Lower leg skin (tissue), 3 donors: ENCODE results near the gene CCR7.

Experiments
- CTCF ChIP-seq, 3 donors: fragments of 450-650 bp; IDR thresholded peaks; one replicate each; pipeline ENCODE4 v1.5.1; 2016; ENCODE audit warnings: antibody characterized with exemption in 3 of 3, mild to moderate bottlenecking in 3 of 3, moderate library complexity in 2 of 3
- POLR2A ChIP-seq, 2 donors: fragments of 450-650 bp; IDR thresholded peaks; one replicate each; pipeline ENCODE4 v1.6.1; 2016 to 2017; ENCODE audit warnings: antibody characterized with exemption in 2 of 2, mild to moderate bottlenecking in 1 of 2, moderate library complexity in 1 of 2

DNA sequence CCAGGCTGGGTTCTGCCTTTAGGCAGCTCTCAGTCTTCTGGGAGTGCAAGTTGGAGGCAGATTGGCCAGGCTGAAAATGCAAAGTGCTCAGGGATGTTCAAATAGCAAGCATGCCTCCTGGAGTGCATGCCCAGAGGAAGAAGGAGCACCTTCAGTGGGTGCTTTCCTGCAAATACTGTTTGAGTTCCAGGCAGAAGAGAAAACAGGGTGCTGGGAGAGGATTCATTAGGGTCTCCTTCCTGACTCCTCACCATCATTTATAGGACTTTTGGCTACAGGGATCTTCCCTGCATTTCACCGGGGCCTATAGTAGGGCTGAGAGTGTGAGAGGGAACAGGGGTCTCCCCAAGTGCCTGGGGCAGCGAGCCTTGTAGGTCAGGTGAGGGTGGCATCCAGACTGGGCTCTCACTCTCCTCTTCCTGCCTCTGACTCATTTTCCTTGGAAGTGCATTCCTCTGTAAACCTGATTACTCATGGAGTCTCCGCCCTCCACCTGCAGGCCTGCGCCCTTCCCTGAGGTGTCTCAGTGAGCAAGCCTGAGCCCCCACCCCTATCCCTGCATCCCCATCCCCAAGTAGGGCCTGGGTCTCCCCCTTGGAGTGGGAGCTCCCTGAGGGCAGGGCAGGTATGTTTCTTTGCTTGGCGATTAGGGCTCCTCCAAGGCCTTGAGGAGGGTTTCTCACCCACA is 46.7 kb downstream of the CCR7 start:
- TF ChIP-seq CTCF (IDR thresholded peaks at IDR 0.05), result no peak
- no peak for TF ChIP-seq POLR2A (IDR thresholded peaks at IDR 0.05)
